Measurements from ENCODE around the gene UNC13A. TPM values are rescaled to one million over a fixed set of nuclear protein-coding genes. Genes with fewer than 3 reads are reported as not detected.
A peak's percentile ranks its signal among the peaks of the same experiment; 100 is the strongest.

The UNC13A gene
- total and polyA plus RNA-seq, 2 of the 8 experiments (the other 6 are each of a cell fraction or from before 2014, with no cell fraction given) = 13.1 to 47.6 TPM

DNA sequence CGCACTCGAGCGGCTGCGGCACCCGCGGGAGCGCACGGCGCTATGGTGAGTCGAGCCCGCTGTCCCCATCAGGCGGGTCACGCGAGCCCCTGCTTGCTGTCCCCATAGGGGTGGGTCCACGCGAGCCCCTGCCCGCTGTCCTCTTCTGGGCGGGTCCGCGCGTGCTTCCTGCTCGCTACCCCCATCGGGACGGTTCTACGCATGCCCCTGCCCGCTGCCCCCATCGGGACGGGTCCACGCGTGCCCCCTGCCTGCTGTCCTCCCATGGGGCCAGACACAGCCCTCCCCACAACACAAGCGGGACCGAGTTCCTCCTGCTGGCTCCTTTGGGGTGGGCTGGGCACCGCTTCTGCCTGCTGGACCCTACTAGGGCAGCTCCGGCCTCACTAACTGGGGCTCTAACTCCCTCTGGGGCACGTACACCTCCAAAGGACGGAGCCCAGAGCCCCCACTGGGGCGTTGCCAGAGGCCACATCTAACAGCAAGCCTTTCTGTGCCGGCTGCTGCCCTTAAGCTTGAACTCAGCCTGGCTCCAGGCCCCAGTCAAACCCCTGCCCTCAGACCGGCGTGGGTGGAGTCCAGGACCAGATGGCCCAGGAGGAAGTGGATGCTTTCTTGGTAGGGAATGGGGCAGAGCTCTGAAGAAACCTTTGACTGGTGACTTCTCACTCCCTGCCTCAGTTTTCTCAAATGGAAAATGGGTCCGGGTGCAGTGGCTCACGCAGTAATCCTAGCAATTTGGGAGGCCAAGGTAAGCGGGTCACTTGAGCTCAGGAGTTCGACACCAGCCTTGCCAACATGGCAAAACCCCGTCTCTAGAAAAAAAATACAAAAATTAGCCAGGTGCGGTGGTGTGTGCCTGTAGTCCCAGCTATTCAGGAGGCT, 132.0 kb downstream of the UNC13A start:
- H3K79me1 ChIP-seq (ENCODE audit: low read depth, low read length) = no peaks in the 10 kb centered on the region
- H3K4me2 ChIP-seq (ENCODE audit: insufficient read depth in 1 of 2, low read depth in 2 of 2, low read length in 2 of 2) = peak overlapping the region; percentile 78 to 93
- H4K20me1 ChIP-seq (replicated peaks in 1 of 2; ENCODE audit: control insufficient read depth in 1 of 2, insufficient read depth in 2 of 2, low read length in 2 of 2) = peaks cover 2 to 4% of the 10 kb centered on the region in 2 experiments
- H2AFZ ChIP-seq (ENCODE audit: low read length) = no peak overlapping the region
- FAIRE-seq (no peak), DNase-seq (ENCODE audit: low read depth in 1 of 2, low spot score in 2 of 2) (peak in 1 of 2 experiments; percentile 67)
- H2BK5ac ChIP-seq (ENCODE audit: low read depth, low read length) = no peak overlapping the region
- no peaks in the 10 kb centered on the region for H3K9me3 ChIP-seq (ENCODE audit: insufficient read depth in 2 of 2, low read depth in 1 of 2, low read length in 1 of 2)
- no peak overlapping the region for H2AK5ac ChIP-seq (ENCODE audit: low read depth, low read length)
- H4K5ac ChIP-seq (ENCODE audit: insufficient read length, low read depth, low read length) = no peak overlapping the region
- 16% methylated on average over 42 of the region's 46 CpGs; no CpG with 5 or more reads in 1 of the 2 experiments for WGBS, 2 experiments (ENCODE audit: extremely low coverage in 1 of 2, insufficient coverage in 1 of 2, insufficient read length in 1 of 2, insufficient replicate concordance in 2 of 2, low coverage in 1 of 2, low lambda C conversion rate in 2 of 2, missing lambda C conversion rate in 1 of 2)
- H3K4me3 ChIP-seq (ENCODE audit: extremely low read depth in 1 of 4, insufficient read depth in 2 of 4, low read depth in 3 of 4, low read length in 4 of 4) = peak overlapping the region; percentile 65 to 84 (median 66)
- CTCF ChIA-PET (ENCODE audit: partially characterized antibody) = interaction anchor here (0.6 to 4.8 kb wide), 12 partner anchors 9 to 440 kb away, joined by 3 to 28 read pairs (median 4); partner anchors contain the start of gene NXNL1
- H2BK12ac ChIP-seq (ENCODE audit: low read depth, low read length) = no peak overlapping the region
- H2BK15ac ChIP-seq (ENCODE audit: low read length) = no peak overlapping the region; the same call in 1 of the 2 replicates
- H3K9ac ChIP-seq (replicated peaks in 1 of 4; ENCODE audit: extremely low read depth in 1 of 4, low read depth in 3 of 4, low read length in 3 of 4) = peak overlapping the region; percentile 45 to 78 (median 54); a peak in 6 of 7 replicates
- no peaks in the 10 kb centered on the region; a peak in 1 of 4 replicates for H3K79me2 ChIP-seq (ENCODE audit: control insufficient read depth in 1 of 2, insufficient read depth in 2 of 2, low read length in 2 of 2)
- H3K18ac ChIP-seq (ENCODE audit: extremely low read depth, low read length) = peak overlapping the region; percentile 32; the same call in 1 of the 2 replicates
- H3K36me3 ChIP-seq (ENCODE audit: control insufficient read depth in 2 of 4, insufficient read depth in 4 of 4, low read length in 3 of 4) = peaks cover 0 to 4% (median 0%) of the 10 kb centered on the region in 4 experiments; a peak in 1 of 8 replicates
- no peak overlapping the region for H3K23ac ChIP-seq (ENCODE audit: insufficient read length)
- H3K56ac ChIP-seq (replicated peaks; ENCODE audit: insufficient read length, low read depth, low read length) = no peak overlapping the region
- H3K4ac ChIP-seq (replicated peaks; ENCODE audit: insufficient read length, low read depth, low read length) = peak overlapping the region; percentile 38
- H2BK20ac ChIP-seq (ENCODE audit: low read length) = no peak overlapping the region
- H3K23me2 ChIP-seq (ENCODE audit: low read depth, low read length) = peaks cover 9% of the 10 kb centered on the region; the same call in 1 of the 2 replicates
- 0 out of 2 replicates have a peak overlapping the region, but pooled peaks have one; percentile 2 for H4K8ac ChIP-seq (ENCODE audit: extremely low read depth, insufficient read depth, low read length)
- no peak overlapping the region for H2BK120ac ChIP-seq (replicated peaks; ENCODE audit: low read depth, low read length)
- no peak overlapping the region for H3K27ac ChIP-seq (ENCODE audit: low read depth, low read length)
- peaks cover 0 to 7% (median 3%) of the 10 kb centered on the region in 4 experiments; a peak in 5 of 7 replicates for H3K4me1 ChIP-seq (replicated peaks in 1 of 4; ENCODE audit: control insufficient read depth in 3 of 4, insufficient read depth in 4 of 4, low read length in 3 of 4)
- POLR2A ChIA-PET (ENCODE audit: partially characterized antibody) = interaction anchor here (0.6 to 1.0 kb wide), 4 partner anchors 21 to 299 kb away, joined by 3 to 4 read pairs (median 4); partner anchors contain the start of gene B3GNT3
- peaks cover 0 to 7% (median 2%) of the 10 kb centered on the region in 4 experiments; a peak in 2 of 7 replicates for H3K27me3 ChIP-seq (replicated peaks in 1 of 4; ENCODE audit: control insufficient read depth in 3 of 4, extremely low read depth in 1 of 4, insufficient read depth in 3 of 4, low read length in 3 of 4)
- H4K91ac ChIP-seq (replicated peaks; ENCODE audit: insufficient read length, low read length) = no peak overlapping the region
- H3K14ac ChIP-seq (ENCODE audit: insufficient read length) = no peak overlapping the region
- TF ChIP-seq RAD21 (IDR thresholded peaks at IDR 0.05 in 1 of 2, conservative IDR thresholded peaks at IDR 0.05 in 1 of 2; ENCODE audit: low read depth in 2 of 2, low read length in 2 of 2) (peak in 1 of 2 experiments; percentile 27; a peak in 1 of 4 replicates), PHF8 (conservative IDR thresholded peaks at IDR 0.05; ENCODE audit: low read depth, low read length) (peak; percentile 26; the same call in 1 of the 2 replicates), RFX5 (IDR thresholded peaks at IDR 0.05; ENCODE audit: borderline replicate concordance, low read depth, low read length) (no peak), GTF2F1 (IDR thresholded peaks at IDR 0.05; ENCODE audit: borderline replicate concordance, low read depth, low read length) (no peak), SRF (IDR thresholded peaks at IDR 0.05; ENCODE audit: low read depth, low read length) (no peak)
- TF ChIP-seq, protein P1, sequence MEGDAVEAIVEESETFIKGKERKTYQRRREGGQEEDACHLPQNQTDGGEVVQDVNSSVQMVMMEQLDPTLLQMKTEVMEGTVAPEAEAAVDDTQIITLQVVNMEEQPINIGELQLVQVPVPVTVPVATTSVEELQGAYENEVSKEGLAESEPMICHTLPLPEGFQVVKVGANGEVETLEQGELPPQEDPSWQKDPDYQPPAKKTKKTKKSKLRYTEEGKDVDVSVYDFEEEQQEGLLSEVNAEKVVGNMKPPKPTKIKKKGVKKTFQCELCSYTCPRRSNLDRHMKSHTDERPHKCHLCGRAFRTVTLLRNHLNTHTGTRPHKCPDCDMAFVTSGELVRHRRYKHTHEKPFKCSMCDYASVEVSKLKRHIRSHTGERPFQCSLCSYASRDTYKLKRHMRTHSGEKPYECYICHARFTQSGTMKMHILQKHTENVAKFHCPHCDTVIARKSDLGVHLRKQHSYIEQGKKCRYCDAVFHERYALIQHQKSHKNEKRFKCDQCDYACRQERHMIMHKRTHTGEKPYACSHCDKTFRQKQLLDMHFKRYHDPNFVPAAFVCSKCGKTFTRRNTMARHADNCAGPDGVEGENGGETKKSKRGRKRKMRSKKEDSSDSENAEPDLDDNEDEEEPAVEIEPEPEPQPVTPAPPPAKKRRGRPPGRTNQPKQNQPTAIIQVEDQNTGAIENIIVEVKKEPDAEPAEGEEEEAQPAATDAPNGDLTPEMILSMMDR (IDR thresholded peaks at IDR 0.05; ENCODE audit: control extremely low read depth in 1 of 3, insufficient read depth in 1 of 3, low read depth in 1 of 3, low read length in 3 of 3) = 0 out of 4 replicates have a peak, but pooled peaks of 1 of the 3 experiments have one; percentile 4
